Lung microvascular endothelial cell (primary cell): ENCODE measurements around the gene CR2. TPM values are rescaled to one million over a fixed set of nuclear protein-coding genes. Genes with fewer than 3 reads are reported as not detected.
"Not testable (repeated sequence)": the region's sequence is repeated elsewhere in the genome, so short reads cannot be mapped to it uniquely, and the experiment has no call there.

ENCODE experiments used
- DNase-seq, 2 donors: peaks; one replicate each; pipeline versions ENCODE4 v3.0.0 to v3.0.0-alpha.2; 2010; ENCODE audit warnings: low read depth in 2 of 2
- total RNA-seq: library from RNA; depleted of rRNA; stranded (reverse); fragments of >200 nt; gene quantifications from 2 replicates; pipeline ENCODE4 v1.2.1, GENCODE V29; 2014

Gene CR2
- total RNA-seq, result not detected in 2 replicates

- DNase-seq, result peak in 1 of 2 donors; percentile 2
Observed at GRCh38 chr1:207454046-207454964, at the start of gene CR2. CR2 (plus strand) TSS chr1:207454328; CDS start chr1:207454419, 91 bp downstream.

- peak; percentile 84 to 90 for DNase-seq
Observed at GRCh38 chr1:207404849-207405525, 49.1 kb upstream of the CR2 start.

GRCh38 chr1:207405814-207406213, 48.3 kb upstream of the CR2 start:
- DNase-seq, result no peak

- DNase-seq, result no peak
Observed at GRCh38 chr1:207407655-207408260, 46.4 kb upstream of the CR2 start.

GRCh38 chr1:207412845-207413244, 41.3 kb upstream of the CR2 start:
- DNase-seq, result no peak

- DNase-seq, result no peak
Observed at GRCh38 chr1:207414606-207415108, 39.5 kb upstream of the CR2 start.

GRCh38 chr1:207417076-207417475, 37.1 kb upstream of the CR2 start:
- no peak for DNase-seq

GRCh38 chr1:207418351-207418750, 35.8 kb upstream of the CR2 start:
- no peak for DNase-seq

GRCh38 chr1:207420109-207420508, 34.0 kb upstream of the CR2 start:
- no peak for DNase-seq

GRCh38 chr1:207421078-207421477, 33.0 kb upstream of the CR2 start:
- DNase-seq, result no peak

- DNase-seq, result no peak
Observed at GRCh38 chr1:207423560-207424292, 30.4 kb upstream of the CR2 start.

- no peak for DNase-seq
Observed at GRCh38 chr1:207424570-207425131, 29.5 kb upstream of the CR2 start.

- no peak for DNase-seq
Observed at GRCh38 chr1:207427832-207428585, 26.1 kb upstream of the CR2 start.

- no peak for DNase-seq
Observed at GRCh38 chr1:207428783-207429182, 25.3 kb upstream of the CR2 start.

GRCh38 chr1:207429963-207430362, 24.2 kb upstream of the CR2 start:
- DNase-seq, result no peak

- no peak for DNase-seq
Observed at GRCh38 chr1:207430602-207431001, 23.5 kb upstream of the CR2 start.

- no peak for DNase-seq
Observed at GRCh38 chr1:207431508-207431907, 22.6 kb upstream of the CR2 start.

- DNase-seq, result no peak
Observed at GRCh38 chr1:207433435-207433834, 20.7 kb upstream of the CR2 start.

GRCh38 chr1:207436746-207437145, 17.4 kb upstream of the CR2 start:
- not testable (repeated sequence) for DNase-seq

- no peak for DNase-seq
Observed at GRCh38 chr1:207440626-207441025, 13.5 kb upstream of the CR2 start.
